Fibroblast of skin of right biceps (primary cell): Measurements from ENCODE around the gene ADAMTSL1.

Experiments used
- DNase-seq: peaks from one replicate; pipeline ENCODE4 v3.0.0-alpha.2; 2013

Gene ADAMTSL1

GRCh38 chr9:18500451-18500850 is 26.5 kb downstream of the ADAMTSL1 start:
- DNase-seq: no peak

GRCh38 chr9:18501949-18502348 is 28.0 kb downstream of the ADAMTSL1 start:
- no peak for DNase-seq

GRCh38 chr9:18502546-18502945 is 28.6 kb downstream of the ADAMTSL1 start:
- no peak for DNase-seq

- no peak for DNase-seq
Measured at GRCh38 chr9:18504707-18505106, 30.8 kb downstream of the ADAMTSL1 start.

- no peak for DNase-seq
Measured at GRCh38 chr9:18507151-18507550, 33.2 kb downstream of the ADAMTSL1 start.

GRCh38 chr9:18516514-18516913 is 42.6 kb downstream of the ADAMTSL1 start:
- DNase-seq: no peak

GRCh38 chr9:18516965-18517364 is 43.0 kb downstream of the ADAMTSL1 start:
- no peak for DNase-seq

- peak; percentile 41 for DNase-seq
Measured at GRCh38 chr9:18520416-18521047, 46.6 kb downstream of the ADAMTSL1 start.

GRCh38 chr9:18526685-18527084 is 52.7 kb downstream of the ADAMTSL1 start:
- DNase-seq: no peak

GRCh38 chr9:18531136-18532065 is 57.4 kb downstream of the ADAMTSL1 start:
- peak; percentile 18 for DNase-seq

- no peak for DNase-seq
Measured at GRCh38 chr9:18534611-18535010, 60.7 kb downstream of the ADAMTSL1 start.

GRCh38 chr9:18536554-18536953 is 62.6 kb downstream of the ADAMTSL1 start:
- no peak for DNase-seq

- peak; percentile 11 for DNase-seq
Measured at GRCh38 chr9:18539203-18539693, 65.3 kb downstream of the ADAMTSL1 start.

- peak; percentile 91 for DNase-seq
Measured at GRCh38 chr9:18542837-18543405, 69.0 kb downstream of the ADAMTSL1 start.

GRCh38 chr9:18543406-18544192 is 69.6 kb downstream of the ADAMTSL1 start:
- peak; percentile 96 for DNase-seq

GRCh38 chr9:18544456-18544855 is 70.5 kb downstream of the ADAMTSL1 start:
- DNase-seq: peak; percentile 56

GRCh38 chr9:18545636-18546360 is 71.8 kb downstream of the ADAMTSL1 start:
- no peak for DNase-seq

GRCh38 chr9:18548456-18548855 is 74.5 kb downstream of the ADAMTSL1 start:
- no peak for DNase-seq

- no peak for DNase-seq
Measured at GRCh38 chr9:18549772-18550171, 75.8 kb downstream of the ADAMTSL1 start.

- DNase-seq: no peak
Measured at GRCh38 chr9:18550286-18550685, 76.3 kb downstream of the ADAMTSL1 start.

GRCh38 chr9:18554244-18554643 is 80.3 kb downstream of the ADAMTSL1 start:
- DNase-seq: no peak
